ENCODE results near the gene TMEM107. TPM values are rescaled to one million over a fixed set of nuclear protein-coding genes. Genes with fewer than 3 reads are reported as not detected.

Gene TMEM107
- total and polyA plus RNA-seq, 2 donors = 21.3 to 71.6 TPM

GRCh38 chr17:8166731-8167130, 9.4 kb downstream of the TMEM107 start:
- no peak overlapping the region for H3K4me3 ChIP-seq (ENCODE audit: low read length in 2 of 2)
- H3K36me3 ChIP-seq (ENCODE audit: control insufficient read depth in 2 of 2, insufficient read depth in 2 of 2, low read length in 1 of 2) = peaks cover under 1 to 2% of the 10 kb centered on the region in 2 donors
- peaks cover 0 to 6% of the 10 kb centered on the region in 2 donors for H3K9me3 ChIP-seq (ENCODE audit: control insufficient read depth in 2 of 2, insufficient read depth in 1 of 2, low read length in 1 of 2)
- DNase-seq (ENCODE audit: low read depth in 6 of 9, low spot score in 9 of 9) = no peak
- 98% methylated on average over 6 of the region's 6 CpGs for WGBS
- no peaks in the 10 kb centered on the region for H3K27me3 ChIP-seq (ENCODE audit: control insufficient read depth in 2 of 2, insufficient read depth in 1 of 2, low read length in 1 of 2)
- H3K27ac ChIP-seq (ENCODE audit: low read depth in 1 of 2, low read length in 1 of 2) = no peak overlapping the region
- peaks cover 21 to 30% of the 10 kb centered on the region in 2 donors for H3K4me1 ChIP-seq (ENCODE audit: control insufficient read depth in 2 of 2, insufficient read depth in 2 of 2, low read length in 2 of 2)

- no peak for DNase-seq (ENCODE audit: low read depth in 6 of 9, low spot score in 9 of 9)
- peak overlapping the region in 1 of 2 donors; percentile 63 for H3K4me3 ChIP-seq (ENCODE audit: low read length in 2 of 2)
- peaks cover 30 to 46% of the 10 kb centered on the region in 2 donors for H3K4me1 ChIP-seq (ENCODE audit: control insufficient read depth in 2 of 2, insufficient read depth in 2 of 2, low read length in 2 of 2)
- 93% methylated on average over 6 of the region's 6 CpGs for WGBS
- H3K27ac ChIP-seq (ENCODE audit: low read depth in 1 of 2, low read length in 1 of 2) = peak overlapping the region; percentile 98 to 99
- H3K36me3 ChIP-seq (ENCODE audit: control insufficient read depth in 2 of 2, insufficient read depth in 2 of 2, low read length in 1 of 2) = peaks cover 20% of the 10 kb centered on the region in 2 donors
- H3K27me3 ChIP-seq (ENCODE audit: control insufficient read depth in 2 of 2, insufficient read depth in 1 of 2, low read length in 1 of 2) = no peaks in the 10 kb centered on the region
- peaks cover 0 to 6% of the 10 kb centered on the region in 2 donors for H3K9me3 ChIP-seq (ENCODE audit: control insufficient read depth in 2 of 2, insufficient read depth in 1 of 2, low read length in 1 of 2)
Measured at GRCh38 chr17:8164815-8165131, 11.4 kb downstream of the TMEM107 start.

- whole genome bisulfite sequencing = 37% methylated on average over 13 of the region's 13 CpGs
- Histone ChIP-seq H3K4me3 (ENCODE audit: low read length in 2 of 2) (peak overlapping the region; percentile 35 to 63), H3K36me3 (ENCODE audit: control insufficient read depth in 2 of 2, insufficient read depth in 2 of 2, low read length in 1 of 2) (peaks cover 25% of the 10 kb centered on the region in 2 donors), H3K27me3 (ENCODE audit: control insufficient read depth in 2 of 2, insufficient read depth in 1 of 2, low read length in 1 of 2) (no peaks in the 10 kb centered on the region), H3K4me1 (ENCODE audit: control insufficient read depth in 2 of 2, insufficient read depth in 2 of 2, low read length in 2 of 2) (peaks cover 30 to 52% of the 10 kb centered on the region in 2 donors), H3K27ac (ENCODE audit: low read depth in 1 of 2, low read length in 1 of 2) (peak overlapping the region; percentile 98 to 99), H3K9me3 (ENCODE audit: control insufficient read depth in 2 of 2, insufficient read depth in 1 of 2, low read length in 1 of 2) (peaks cover 0 to 6% of the 10 kb centered on the region in 2 donors)
- DNase-seq (ENCODE audit: low read depth in 6 of 9, low spot score in 9 of 9) = peak in 5 of 9 donors; percentile 77 to 91 (median 83)
Measured at GRCh38 chr17:8163978-8164814, 12.0 kb downstream of the TMEM107 start.

GRCh38 chr17:8162997-8163977, 12.9 kb downstream of the TMEM107 start:
- no peaks in the 10 kb centered on the region for H3K27me3 ChIP-seq (ENCODE audit: control insufficient read depth in 2 of 2, insufficient read depth in 1 of 2, low read length in 1 of 2)
- H3K4me1 ChIP-seq (ENCODE audit: control insufficient read depth in 2 of 2, insufficient read depth in 2 of 2, low read length in 2 of 2) = peaks cover 35 to 59% of the 10 kb centered on the region in 2 donors
- WGBS = 20% methylated on average over 55 of the region's 55 CpGs
- H3K4me3 ChIP-seq (ENCODE audit: low read length in 2 of 2) = peak overlapping the region; percentile 63 to 100
- H3K27ac ChIP-seq (ENCODE audit: low read depth in 1 of 2, low read length in 1 of 2) = peak overlapping the region; percentile 98 to 99
- peaks cover 0 to 6% of the 10 kb centered on the region in 2 donors for H3K9me3 ChIP-seq (ENCODE audit: control insufficient read depth in 2 of 2, insufficient read depth in 1 of 2, low read length in 1 of 2)
- DNase-seq (ENCODE audit: low read depth in 6 of 9, low spot score in 9 of 9) = peak in 2 of 9 donors; percentile 57 to 79
- H3K36me3 ChIP-seq (ENCODE audit: control insufficient read depth in 2 of 2, insufficient read depth in 2 of 2, low read length in 1 of 2) = peaks cover 26 to 30% of the 10 kb centered on the region in 2 donors

GRCh38 chr17:8162233-8162996, 13.8 kb downstream of the TMEM107 start, which contains the start of gene VAMP2:
TSS of gene VAMP2 (minus strand) at chr17:8162948. CDS start at chr17:8162879, 69 bp downstream.
- H3K4me3 ChIP-seq (ENCODE audit: low read length in 2 of 2) = peak within 1 kb of the TSS; percentile 98 to 100

GRCh38 chr17:8161289-8162232, 14.6 kb downstream of the TMEM107 start:
- peaks cover 0 to 6% of the 10 kb centered on the region in 2 donors for H3K9me3 ChIP-seq (ENCODE audit: control insufficient read depth in 2 of 2, insufficient read depth in 1 of 2, low read length in 1 of 2)
- H3K4me1 ChIP-seq (ENCODE audit: control insufficient read depth in 2 of 2, insufficient read depth in 2 of 2, low read length in 2 of 2) = peaks cover 38 to 71% of the 10 kb centered on the region in 2 donors
- H3K27ac ChIP-seq (ENCODE audit: low read depth in 1 of 2, low read length in 1 of 2) = peak overlapping the region; percentile 87 to 99
- H3K27me3 ChIP-seq (ENCODE audit: control insufficient read depth in 2 of 2, insufficient read depth in 1 of 2, low read length in 1 of 2) = no peaks in the 10 kb centered on the region
- H3K4me3 ChIP-seq (ENCODE audit: low read length in 2 of 2) = peak overlapping the region; percentile 98 to 100
- H3K36me3 ChIP-seq (ENCODE audit: control insufficient read depth in 2 of 2, insufficient read depth in 2 of 2, low read length in 1 of 2) = peaks cover 26 to 31% of the 10 kb centered on the region in 2 donors
- WGBS = 87% methylated on average over 19 of the region's 19 CpGs
- no peak for DNase-seq (ENCODE audit: low read depth in 6 of 9, low spot score in 9 of 9)

More at GRCh38 chr17:8162233-8162996, 13.8 kb downstream of the TMEM107 start, which contains the start of gene VAMP2:
- WGBS = under 1% methylated on average over 75 of the region's 75 CpGs
- H3K36me3 ChIP-seq (ENCODE audit: control insufficient read depth in 2 of 2, insufficient read depth in 2 of 2, low read length in 1 of 2) = peaks cover 26 to 31% of the 10 kb centered on the region in 2 donors
- peak in 4 of 9 donors; percentile 72 to 89 (median 81) for DNase-seq (ENCODE audit: low read depth in 6 of 9, low spot score in 9 of 9)
- peaks cover 0 to 6% of the 10 kb centered on the region in 2 donors for H3K9me3 ChIP-seq (ENCODE audit: control insufficient read depth in 2 of 2, insufficient read depth in 1 of 2, low read length in 1 of 2)
- peaks cover 35 to 63% of the 10 kb centered on the region in 2 donors for H3K4me1 ChIP-seq (ENCODE audit: control insufficient read depth in 2 of 2, insufficient read depth in 2 of 2, low read length in 2 of 2)
- peak within 1 kb of the TSS; percentile 98 to 99 for H3K27ac ChIP-seq (ENCODE audit: low read depth in 1 of 2, low read length in 1 of 2)
- H3K27me3 ChIP-seq (ENCODE audit: control insufficient read depth in 2 of 2, insufficient read depth in 1 of 2, low read length in 1 of 2) = no peaks in the 10 kb centered on the region

GRCh38 chr17:8160741-8161221, 15.4 kb downstream of the TMEM107 start:
- no peak for DNase-seq (ENCODE audit: low read depth in 6 of 9, low spot score in 9 of 9)
- Histone ChIP-seq H3K4me1 (ENCODE audit: control insufficient read depth in 2 of 2, insufficient read depth in 2 of 2, low read length in 2 of 2) (peaks cover 40 to 76% of the 10 kb centered on the region in 2 donors), H3K27me3 (ENCODE audit: control insufficient read depth in 2 of 2, insufficient read depth in 1 of 2, low read length in 1 of 2) (no peaks in the 10 kb centered on the region)

More at GRCh38 chr17:8160741-8161221, 15.4 kb downstream of the TMEM107 start:
- Histone ChIP-seq H3K27ac (ENCODE audit: low read depth in 1 of 2, low read length in 1 of 2) (no peak overlapping the region), H3K36me3 (ENCODE audit: control insufficient read depth in 2 of 2, insufficient read depth in 2 of 2, low read length in 1 of 2) (peaks cover 26 to 31% of the 10 kb centered on the region in 2 donors), H3K9me3 (ENCODE audit: control insufficient read depth in 2 of 2, insufficient read depth in 1 of 2, low read length in 1 of 2) (peaks cover 0 to 6% of the 10 kb centered on the region in 2 donors), H3K4me3 (ENCODE audit: low read length in 2 of 2) (no peak overlapping the region)
- WGBS = 91% methylated on average over 5 of the region's 5 CpGs

Measured in thymus (tissue), 11 donors.